Fibroblast of villous mesenchyme (primary cell): ENCODE measurements around the gene CELSR1. TPM values are rescaled to one million over a fixed set of nuclear protein-coding genes. Genes with fewer than 3 reads are reported as not detected.

ENCODE experiments used
- DNase-seq: peaks from one replicate; pipeline ENCODE4 v3.0.0-alpha.2; 2010; ENCODE audit warnings: low read depth
- H3K4me3 ChIP-seq: 2 replicates; pipeline ENCODE4 v1.5.1; 2011; ENCODE audit warnings: low read depth, mild to moderate bottlenecking, low read length
- CTCF ChIP-seq: IDR thresholded peaks from 2 replicates; pipeline ENCODE4 v1.5.1; 2012; ENCODE audit warnings: low read depth, mild to moderate bottlenecking, low read length; ENCODE audit not compliant: insufficient read depth
- total RNA-seq: library from RNA; depleted of rRNA; stranded (reverse); fragments of >200 nt; gene quantifications from 2 replicates; pipeline ENCODE4 v1.2.3, GENCODE V29; 2012

The CELSR1 gene
- total RNA-seq, 1 donor = 1.7 TPM

GRCh38 chr22:46348099-46348695, 189.2 kb downstream of the CELSR1 start:
- no peak for DNase-seq
- H3K4me3 ChIP-seq = no peak overlapping the region
- no peak for TF ChIP-seq CTCF

- H3K4me3 ChIP-seq = no peak overlapping the region
- no peak for DNase-seq
- no peak for TF ChIP-seq CTCF
Observed at GRCh38 chr22:46347646-46348045, 189.8 kb downstream of the CELSR1 start.

DNA sequence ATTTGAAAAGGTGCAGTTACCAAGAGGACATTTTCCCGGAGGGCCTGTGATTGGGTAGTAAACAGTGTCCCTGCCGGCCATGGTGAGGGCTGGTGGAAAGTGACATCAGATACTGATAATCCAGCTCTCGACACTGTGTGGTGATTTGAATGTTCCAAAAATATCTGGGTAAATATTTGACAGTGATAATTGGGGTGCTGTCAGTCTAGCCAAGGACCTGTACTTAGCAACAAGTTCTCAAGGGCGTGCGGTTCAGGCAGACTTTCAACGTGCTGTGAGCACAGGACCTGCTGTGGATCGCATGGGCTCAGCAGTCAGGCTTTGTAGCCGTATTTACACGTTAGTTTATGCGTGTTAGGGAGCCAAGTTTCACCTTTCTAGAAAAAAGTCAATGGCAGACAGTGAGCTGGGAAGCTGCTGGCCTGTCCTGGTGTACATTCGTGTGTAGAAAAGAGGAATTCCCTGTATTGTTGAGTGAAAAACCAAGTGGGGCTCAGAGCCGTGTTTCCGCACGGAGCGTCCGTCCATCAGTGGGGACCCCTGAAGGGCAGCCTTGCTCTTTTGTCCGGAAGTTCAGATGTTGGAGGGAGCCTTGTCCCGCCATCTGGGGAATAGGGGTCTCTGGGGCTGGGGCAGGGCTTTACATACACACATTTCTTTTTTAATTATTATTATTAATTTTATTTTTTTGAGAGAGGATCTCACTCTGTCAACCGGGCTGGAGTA, 190.6 kb downstream of the CELSR1 start:
- TF ChIP-seq CTCF = no peak
- no peak for DNase-seq
- no peak overlapping the region for H3K4me3 ChIP-seq

- no peak overlapping the region for H3K4me3 ChIP-seq
- no peak for TF ChIP-seq CTCF
- no peak for DNase-seq
Observed at GRCh38 chr22:46340676-46341075, 196.7 kb downstream of the CELSR1 start.

DNA sequence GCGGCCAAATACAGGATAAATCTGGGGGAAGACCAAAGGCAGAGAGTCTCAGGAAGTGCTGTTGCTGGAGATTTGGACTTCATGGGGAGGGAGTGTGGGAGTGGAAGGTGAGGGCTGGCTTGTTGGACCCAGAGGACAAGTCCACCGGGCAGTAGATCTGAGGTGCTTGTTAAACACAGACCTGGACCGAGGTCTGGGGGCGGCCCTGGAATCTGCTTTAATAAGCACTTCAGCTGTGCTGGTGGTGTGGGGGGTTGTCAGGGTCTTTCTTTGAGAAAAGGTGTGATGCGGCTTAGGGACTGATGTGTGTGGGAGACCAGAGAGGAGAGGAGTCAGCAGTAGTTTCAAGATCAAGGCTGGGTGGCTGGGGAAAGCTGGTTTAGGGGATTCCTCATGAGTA, 197.5 kb downstream of the CELSR1 start:
- no peak for DNase-seq
- H3K4me3 ChIP-seq = no peak overlapping the region
- no peak for TF ChIP-seq CTCF

DNA sequence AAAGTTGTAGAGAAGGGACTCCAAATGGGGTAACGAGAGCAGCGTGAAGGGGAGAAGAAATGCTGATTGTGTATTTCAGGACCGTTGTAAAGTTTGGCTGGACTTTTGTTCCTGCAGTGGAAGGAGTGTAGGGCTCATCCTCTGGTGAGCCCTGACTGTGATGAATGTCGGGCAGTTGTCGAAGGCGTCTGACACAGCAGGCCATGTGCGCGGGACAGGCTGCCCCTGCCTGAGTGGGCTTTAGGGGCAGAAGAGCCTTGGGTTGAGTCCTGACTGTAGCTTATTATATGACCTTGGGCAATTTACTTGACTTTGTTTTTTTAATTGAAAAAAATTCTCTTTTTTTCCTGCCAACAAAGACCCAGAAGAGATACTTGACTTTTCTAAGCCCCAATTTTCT, 198.8 kb downstream of the CELSR1 start:
- TF ChIP-seq CTCF = no peak
- DNase-seq = no peak
- H3K4me3 ChIP-seq = no peak overlapping the region
